Neural cell (in vitro differentiated cells): ENCODE results near the gene C1orf210. TPM values are rescaled to one million over a fixed set of nuclear protein-coding genes. Genes with fewer than 3 reads are reported as not detected.

Source experiments
- H2AFZ ChIP-seq: fragments of 200-600, 300-800 bp; sonication (generic), shearing (Covaris generic); 2 replicates; pipeline ENCODE4 v1.6.0; 2014; ENCODE audit warnings: low read depth, mild to moderate bottlenecking, antibody characterized with exemption, low read length, moderate library complexity
- H3F3A ChIP-seq: fragments of 200-600 bp; shearing (Covaris generic); 2 replicates; pipeline ENCODE4 v1.6.1; 2016; ENCODE audit warnings: mild to moderate bottlenecking, moderate library complexity, mixed read lengths, antibody characterized with exemption, low read length; ENCODE audit not compliant: insufficient read depth, poor library complexity, severe bottlenecking
- H3K27ac ChIP-seq: fragments of 200-600, 300-800 bp; sonication (generic), shearing (Covaris generic); 2 replicates; pipeline ENCODE4 v1.5.1; 2014; ENCODE audit warnings: mild to moderate bottlenecking, low read length, moderate library complexity
- H3K27me3 ChIP-seq: fragments of 300-800, 200-600 bp; sonication (generic), shearing (Covaris generic); 2 replicates; pipeline ENCODE4 v1.6.0; 2014; ENCODE audit warnings: mild to moderate bottlenecking, low read depth, low read length, moderate library complexity; ENCODE audit not compliant: insufficient read depth
- H3K36me3 ChIP-seq: fragments of 300-800, 200-600 bp; sonication (generic), shearing (Covaris generic); 2 replicates; pipeline ENCODE4 v1.5.1; 2014; ENCODE audit warnings: mild to moderate bottlenecking, antibody characterized with exemption, low read length, moderate library complexity; ENCODE audit not compliant: insufficient read depth
- H3K4me2 ChIP-seq: fragments of 300-800, 200-600 bp; sonication (generic), shearing (Covaris generic); 2 replicates; pipeline ENCODE4 v1.6.0; 2014; ENCODE audit warnings: mild to moderate bottlenecking, low read length
- H3K4me3 ChIP-seq: fragments of 300-800, 200-600 bp; sonication (generic), shearing (Covaris generic); 2 replicates; pipeline ENCODE4 v1.5.1; 2014; ENCODE audit warnings: mild to moderate bottlenecking, low read length, moderate library complexity
- H3K79me2 ChIP-seq: fragments of 200-600 bp; shearing (Covaris generic); replicated peaks from 2 replicates; pipeline ENCODE4 v1.6.0; 2014; ENCODE audit warnings: mild to moderate bottlenecking, low read length, moderate library complexity; ENCODE audit not compliant: insufficient read depth
- H3K9ac ChIP-seq: fragments of 300-800, 200-600 bp; sonication (generic), shearing (Covaris generic); 2 replicates; pipeline ENCODE4 v1.6.1; 2016; ENCODE audit warnings: mild to moderate bottlenecking, low read length, mixed read lengths
- H3K9me2 ChIP-seq: fragments of 200-600 bp; shearing (Covaris generic); 2 replicates; pipeline ENCODE4 v1.6.1; 2016; ENCODE audit warnings: mild to moderate bottlenecking, low read length, mixed read lengths; ENCODE audit not compliant: insufficient read depth
- H3K9me3 ChIP-seq: fragments of 200-600, 300-800 bp; sonication (generic), shearing (Covaris generic); 2 replicates; pipeline ENCODE4 v1.6.1; 2016; ENCODE audit warnings: mild to moderate bottlenecking, mixed run types, low read length, moderate library complexity, mixed read lengths
- H4K20me1 ChIP-seq: fragments of 200-600 bp; shearing (Covaris generic); 2 replicates; pipeline ENCODE4 v1.6.1; 2016; ENCODE audit warnings: mild to moderate bottlenecking, mixed run types; ENCODE audit not compliant: insufficient read depth
- EP300 ChIP-seq: fragments of 450-650 bp; conservative IDR thresholded peaks from 2 replicates; pipeline ENCODE4 v1.6.1; 2014; ENCODE audit warnings: antibody characterized with exemption, mild to moderate bottlenecking, moderate library complexity; ENCODE audit not compliant: poor library complexity, severe bottlenecking
- EZH2 ChIP-seq: fragments of 200-600, 300-800 bp; shearing (Covaris generic), sonication (generic); IDR thresholded peaks from 2 replicates; pipeline ENCODE4 v1.6.1; 2014; ENCODE audit warnings: antibody characterized with exemption, low read length, borderline replicate concordance, mild to moderate bottlenecking; ENCODE audit not compliant: insufficient read depth, poor library complexity, severe bottlenecking
- MXI1 ChIP-seq: fragments of 450-650 bp; conservative IDR thresholded peaks from 2 replicates; pipeline ENCODE4 v1.6.1; 2014; ENCODE audit warnings: antibody characterized with exemption, mild to moderate bottlenecking; ENCODE audit not compliant: poor library complexity, severe bottlenecking
- POLR2AphosphoS5 ChIP-seq: IDR thresholded peaks from 2 replicates; pipeline ENCODE4 v1.6.1; 2012
- RAD21 ChIP-seq: fragments of 450-650 bp; conservative IDR thresholded peaks from 2 replicates; pipeline ENCODE4 v1.6.1; 2014; ENCODE audit warnings: antibody characterized with exemption, mild to moderate bottlenecking, moderate library complexity
- SMC3 ChIP-seq: fragments of 450-650 bp; conservative IDR thresholded peaks from 2 replicates; pipeline ENCODE4 v1.6.1; 2014; ENCODE audit warnings: antibody characterized with exemption, mild to moderate bottlenecking, moderate library complexity; ENCODE audit not compliant: poor library complexity
- TAF1 ChIP-seq: IDR thresholded peaks from 2 replicates; pipeline ENCODE4 v1.6.1; 2012; ENCODE audit warnings: low read depth
- polyA plus RNA-seq: library from polyadenylated mRNA; depleted of rRNA; stranded (reverse); fragments of >200 nt; gene quantifications from 2 replicates; pipeline ENCODE4 v1.2.3, GENCODE V29; 2014
- TF ChIP-seq, protein P1 (sequence below): fragments of 450-650 bp; IDR thresholded peaks from 2 replicates; pipeline ENCODE4 v1.5.1; 2014; ENCODE audit warnings: antibody characterized with exemption, mild to moderate bottlenecking, moderate library complexity; ENCODE audit not compliant: poor library complexity, severe bottlenecking
- TF ChIP-seq, protein P2 (sequence below): IDR thresholded peaks from 2 replicates; pipeline ENCODE4 v1.6.1; 2012; ENCODE audit warnings: borderline replicate concordance

C1orf210 gene
- polyA plus RNA-seq, 1 donor from 2014 or later = not detected

DNA sequence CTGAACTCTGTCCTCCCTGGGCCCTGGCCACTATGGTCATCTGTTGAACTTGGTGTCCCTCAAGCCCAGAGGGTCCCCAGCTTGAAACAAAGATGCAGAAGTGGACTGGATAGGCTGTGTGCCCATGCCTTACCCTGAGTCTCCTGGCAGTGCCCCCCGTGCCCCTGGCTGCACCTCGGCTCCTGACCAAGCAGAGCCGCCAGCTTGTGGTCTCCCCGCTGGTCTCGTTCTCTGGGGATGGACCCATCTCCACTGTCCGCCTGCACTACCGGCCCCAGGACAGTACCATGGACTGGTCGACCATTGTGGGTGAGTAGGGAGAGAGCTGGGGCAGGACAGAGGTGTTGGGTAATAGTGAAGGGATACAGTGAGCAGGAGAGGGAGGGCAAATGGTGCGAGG is 26.1 kb upstream of the C1orf210 start:
- TF ChIP-seq POLR2AphosphoS5 (no peak), RAD21 (no peak), SMC3 (no peak), TAF1 (no peak), EZH2 (no peak), EP300 (no peak), MXI1 (no peak)
- TF ChIP-seq, protein P1, sequence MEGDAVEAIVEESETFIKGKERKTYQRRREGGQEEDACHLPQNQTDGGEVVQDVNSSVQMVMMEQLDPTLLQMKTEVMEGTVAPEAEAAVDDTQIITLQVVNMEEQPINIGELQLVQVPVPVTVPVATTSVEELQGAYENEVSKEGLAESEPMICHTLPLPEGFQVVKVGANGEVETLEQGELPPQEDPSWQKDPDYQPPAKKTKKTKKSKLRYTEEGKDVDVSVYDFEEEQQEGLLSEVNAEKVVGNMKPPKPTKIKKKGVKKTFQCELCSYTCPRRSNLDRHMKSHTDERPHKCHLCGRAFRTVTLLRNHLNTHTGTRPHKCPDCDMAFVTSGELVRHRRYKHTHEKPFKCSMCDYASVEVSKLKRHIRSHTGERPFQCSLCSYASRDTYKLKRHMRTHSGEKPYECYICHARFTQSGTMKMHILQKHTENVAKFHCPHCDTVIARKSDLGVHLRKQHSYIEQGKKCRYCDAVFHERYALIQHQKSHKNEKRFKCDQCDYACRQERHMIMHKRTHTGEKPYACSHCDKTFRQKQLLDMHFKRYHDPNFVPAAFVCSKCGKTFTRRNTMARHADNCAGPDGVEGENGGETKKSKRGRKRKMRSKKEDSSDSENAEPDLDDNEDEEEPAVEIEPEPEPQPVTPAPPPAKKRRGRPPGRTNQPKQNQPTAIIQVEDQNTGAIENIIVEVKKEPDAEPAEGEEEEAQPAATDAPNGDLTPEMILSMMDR = no peak
- TF ChIP-seq, protein P2, sequence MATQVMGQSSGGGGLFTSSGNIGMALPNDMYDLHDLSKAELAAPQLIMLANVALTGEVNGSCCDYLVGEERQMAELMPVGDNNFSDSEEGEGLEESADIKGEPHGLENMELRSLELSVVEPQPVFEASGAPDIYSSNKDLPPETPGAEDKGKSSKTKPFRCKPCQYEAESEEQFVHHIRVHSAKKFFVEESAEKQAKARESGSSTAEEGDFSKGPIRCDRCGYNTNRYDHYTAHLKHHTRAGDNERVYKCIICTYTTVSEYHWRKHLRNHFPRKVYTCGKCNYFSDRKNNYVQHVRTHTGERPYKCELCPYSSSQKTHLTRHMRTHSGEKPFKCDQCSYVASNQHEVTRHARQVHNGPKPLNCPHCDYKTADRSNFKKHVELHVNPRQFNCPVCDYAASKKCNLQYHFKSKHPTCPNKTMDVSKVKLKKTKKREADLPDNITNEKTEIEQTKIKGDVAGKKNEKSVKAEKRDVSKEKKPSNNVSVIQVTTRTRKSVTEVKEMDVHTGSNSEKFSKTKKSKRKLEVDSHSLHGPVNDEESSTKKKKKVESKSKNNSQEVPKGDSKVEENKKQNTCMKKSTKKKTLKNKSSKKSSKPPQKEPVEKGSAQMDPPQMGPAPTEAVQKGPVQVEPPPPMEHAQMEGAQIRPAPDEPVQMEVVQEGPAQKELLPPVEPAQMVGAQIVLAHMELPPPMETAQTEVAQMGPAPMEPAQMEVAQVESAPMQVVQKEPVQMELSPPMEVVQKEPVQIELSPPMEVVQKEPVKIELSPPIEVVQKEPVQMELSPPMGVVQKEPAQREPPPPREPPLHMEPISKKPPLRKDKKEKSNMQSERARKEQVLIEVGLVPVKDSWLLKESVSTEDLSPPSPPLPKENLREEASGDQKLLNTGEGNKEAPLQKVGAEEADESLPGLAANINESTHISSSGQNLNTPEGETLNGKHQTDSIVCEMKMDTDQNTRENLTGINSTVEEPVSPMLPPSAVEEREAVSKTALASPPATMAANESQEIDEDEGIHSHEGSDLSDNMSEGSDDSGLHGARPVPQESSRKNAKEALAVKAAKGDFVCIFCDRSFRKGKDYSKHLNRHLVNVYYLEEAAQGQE = no peak
- Histone ChIP-seq H3F3A (no peaks in the 10 kb centered on the region), H3K4me3 (no peak overlapping the region), H3K9me2 (no peaks in the 10 kb centered on the region), H3K27me3 (no peaks in the 10 kb centered on the region), H3K9ac (no peak overlapping the region), H3K27ac (no peak overlapping the region), H4K20me1 (no peaks in the 10 kb centered on the region), H3K79me2 (no peaks in the 10 kb centered on the region), H3K36me3 (no peaks in the 10 kb centered on the region), H3K9me3 (no peaks in the 10 kb centered on the region), H2AFZ (no peak overlapping the region), H3K4me2 (no peak overlapping the region)

DNA sequence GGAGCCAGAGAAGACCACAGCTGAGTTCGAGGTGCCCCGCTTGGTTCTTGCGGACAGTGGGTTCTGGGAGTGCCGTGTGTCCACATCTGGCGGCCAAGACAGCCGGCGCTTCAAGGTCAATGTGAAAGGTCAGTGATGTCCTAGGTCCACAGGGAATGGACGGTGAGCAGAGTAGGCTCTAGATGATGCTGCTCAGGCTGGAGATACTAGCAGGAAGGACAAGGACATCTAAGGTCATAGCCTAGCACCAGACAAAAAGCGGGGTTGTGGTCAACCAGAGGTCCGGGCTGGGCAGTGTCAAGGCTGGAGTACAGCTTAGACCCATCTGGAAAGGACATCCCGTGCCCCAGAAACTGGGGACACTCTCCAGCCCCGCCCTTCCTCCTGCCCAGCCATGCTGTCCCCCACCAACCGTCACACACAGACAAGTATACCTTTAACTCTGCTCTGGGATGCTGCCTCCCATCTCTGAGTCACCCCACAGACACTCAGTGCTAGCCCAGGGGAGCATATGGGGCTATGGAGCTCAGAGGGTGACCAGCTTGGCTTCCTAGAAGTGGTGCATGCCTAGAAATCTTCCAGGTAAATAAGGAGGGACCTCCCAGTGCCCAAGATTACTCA is 24.1 kb upstream of the C1orf210 start:
- no peak overlapping the region for H3K27ac ChIP-seq
- no peak overlapping the region for H2AFZ ChIP-seq
- no peak overlapping the region for H3K9ac ChIP-seq
- no peaks in the 10 kb centered on the region for H3K79me2 ChIP-seq
- TF ChIP-seq, protein P1 = no peak
- TF ChIP-seq RAD21 (no peak), SMC3 (no peak), POLR2AphosphoS5 (no peak), EZH2 (no peak), TAF1 (no peak)
- TF ChIP-seq, protein P2 = no peak
- no peaks in the 10 kb centered on the region for H3F3A ChIP-seq
- H3K36me3 ChIP-seq = no peaks in the 10 kb centered on the region
- no peaks in the 10 kb centered on the region for H3K9me2 ChIP-seq
- H3K4me3 ChIP-seq = no peak overlapping the region
- no peaks in the 10 kb centered on the region for H4K20me1 ChIP-seq
- H3K9me3 ChIP-seq = no peaks in the 10 kb centered on the region
- no peak overlapping the region for H3K4me2 ChIP-seq
- no peaks in the 10 kb centered on the region for H3K27me3 ChIP-seq
